MCF 10A (cell line): ENCODE measurements around the gene YLPM1. TPM values are rescaled to one million over a fixed set of nuclear protein-coding genes. Genes with fewer than 3 reads are reported as not detected.

Experiments
- BruUV-seq: library from RNA; stranded (reverse); fragments of 400-500 nt; replicated peaks from 2 replicates; lab custom pipeline; 2021; lab: Mats Ljungman, UMichigan
- CTCF ChIA-PET: fragments of 300-600 bp; sonication (Branson Sonifier 250); formaldehyde crosslinking; extraction: SDS; loops from one replicate; lab custom pipeline; 2021; ENCODE audit warnings: antibody characterized with exemption, inconsistent platforms; lab: Yijun Ruan, JAX
- POLR2A ChIA-PET: fragments of 300-600, 350-650 bp; sonication (Branson Sonifier 250); formaldehyde crosslinking; extraction: SDS; loops from one replicate; lab custom pipeline; 2020; ENCODE audit warnings: antibody characterized with exemption, inconsistent platforms; lab: Yijun Ruan, JAX
- DNase-seq: peaks from one replicate; pipeline ENCODE4 v3.0.0-alpha.2; 2018; ENCODE audit not compliant: unreplicated experiment
- H3K27ac Mint-ChIP-seq: one replicate; pipeline ENCODE4 v1.8.0; 2022; ENCODE audit warnings: mild to moderate bottlenecking, low read depth, mixed read lengths; ENCODE audit not compliant: unreplicated experiment
- H3K27me3 Mint-ChIP-seq: one replicate; pipeline ENCODE4 v1.8.0; 2022; ENCODE audit warnings: mixed read lengths; ENCODE audit not compliant: insufficient read depth, unreplicated experiment
- H3K36me3 Mint-ChIP-seq: one replicate; pipeline ENCODE4 v1.8.0; 2022; ENCODE audit warnings: mild to moderate bottlenecking, moderate library complexity, mixed read lengths; ENCODE audit not compliant: insufficient read depth, unreplicated experiment
- H3K4me1 Mint-ChIP-seq: one replicate; pipeline ENCODE4 v1.8.0; 2022; ENCODE audit warnings: mixed read lengths; ENCODE audit not compliant: insufficient read depth, unreplicated experiment
- H3K4me3 Mint-ChIP-seq: one replicate; pipeline ENCODE4 v1.8.0; 2022; ENCODE audit warnings: mild to moderate bottlenecking, moderate library complexity, mixed read lengths; ENCODE audit not compliant: unreplicated experiment
- H3K9me3 Mint-ChIP-seq: one replicate; pipeline ENCODE4 v1.8.0; 2022; ENCODE audit warnings: mixed read lengths; ENCODE audit not compliant: unreplicated experiment
- intact Hi-C: fragments of 100-400 bp; cut with micrococcal nuclease; formaldehyde crosslinking; loops from 2 replicates; pipeline ENCODE4 v1.14.1; 2022
- total RNA-seq: library from RNA; stranded (reverse); gene quantifications from 2 replicates; pipeline ENCODE4 v1.2.3, GENCODE V29; 2022
- TF ChIP-seq, protein P1 (sequence below): fragments of 200-600 bp; IDR thresholded peaks from one replicate; pipeline ENCODE4 v1.8.0; 2022; ENCODE audit warnings: antibody characterized with exemption, mild to moderate bottlenecking; ENCODE audit not compliant: unreplicated experiment

The YLPM1 gene
- total RNA-seq, 1 experiment from 2014 or later = 40.5 TPM

DNA sequence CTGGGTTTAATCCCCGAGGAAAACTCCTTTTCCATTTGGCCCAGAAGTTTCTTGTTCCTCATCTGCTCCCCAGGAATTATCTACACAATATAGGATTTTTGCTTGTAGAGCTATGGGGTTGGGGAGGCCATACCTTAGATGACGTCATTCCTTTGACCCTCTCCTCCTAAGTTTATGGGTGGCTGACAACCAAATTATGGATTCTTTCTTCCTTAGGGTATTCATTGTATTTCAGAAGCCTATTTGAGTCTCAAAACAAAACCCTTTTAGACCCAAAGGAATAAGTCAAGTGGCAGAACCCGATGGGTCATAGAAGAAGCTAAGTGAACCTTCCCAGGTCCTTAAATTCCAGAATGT, 98.6 kb downstream of the YLPM1 start:
- ChIA-PET POLR2A (interaction anchor here (1.7 to 4.2 kb wide), 4 partner anchors 10 to 44 kb away, joined by 5 to 26 read pairs (median 8); no protein-coding TSS in a partner anchor), CTCF (interaction anchor here (0.7 to 9.2 kb wide), 30 partner anchors 10 to 489 kb away, joined by 3 to 204 read pairs (median 4); partner anchors contain the start of genes ACYP1, DLST, PROX2 and RPS6KL1)
- no peak for DNase-seq
- Mint-ChIP-seq H3K4me3 (no peak overlapping the region), H3K27me3 (peaks cover 11% of the 10 kb centered on the region), H3K36me3 (peaks cover 2% of the 10 kb centered on the region), H3K9me3 (no peaks in the 10 kb centered on the region), H3K4me1 (no peaks in the 10 kb centered on the region), H3K27ac (no peak overlapping the region)
- intact Hi-C loops = loop anchor here (1.0 to 5.0 kb wide), 3 partner anchors 44 to 441 kb away; no protein-coding TSS in a partner anchor
- no TSS peak for BruUV-seq
- TF ChIP-seq, protein P1, sequence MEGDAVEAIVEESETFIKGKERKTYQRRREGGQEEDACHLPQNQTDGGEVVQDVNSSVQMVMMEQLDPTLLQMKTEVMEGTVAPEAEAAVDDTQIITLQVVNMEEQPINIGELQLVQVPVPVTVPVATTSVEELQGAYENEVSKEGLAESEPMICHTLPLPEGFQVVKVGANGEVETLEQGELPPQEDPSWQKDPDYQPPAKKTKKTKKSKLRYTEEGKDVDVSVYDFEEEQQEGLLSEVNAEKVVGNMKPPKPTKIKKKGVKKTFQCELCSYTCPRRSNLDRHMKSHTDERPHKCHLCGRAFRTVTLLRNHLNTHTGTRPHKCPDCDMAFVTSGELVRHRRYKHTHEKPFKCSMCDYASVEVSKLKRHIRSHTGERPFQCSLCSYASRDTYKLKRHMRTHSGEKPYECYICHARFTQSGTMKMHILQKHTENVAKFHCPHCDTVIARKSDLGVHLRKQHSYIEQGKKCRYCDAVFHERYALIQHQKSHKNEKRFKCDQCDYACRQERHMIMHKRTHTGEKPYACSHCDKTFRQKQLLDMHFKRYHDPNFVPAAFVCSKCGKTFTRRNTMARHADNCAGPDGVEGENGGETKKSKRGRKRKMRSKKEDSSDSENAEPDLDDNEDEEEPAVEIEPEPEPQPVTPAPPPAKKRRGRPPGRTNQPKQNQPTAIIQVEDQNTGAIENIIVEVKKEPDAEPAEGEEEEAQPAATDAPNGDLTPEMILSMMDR = no peak

DNA sequence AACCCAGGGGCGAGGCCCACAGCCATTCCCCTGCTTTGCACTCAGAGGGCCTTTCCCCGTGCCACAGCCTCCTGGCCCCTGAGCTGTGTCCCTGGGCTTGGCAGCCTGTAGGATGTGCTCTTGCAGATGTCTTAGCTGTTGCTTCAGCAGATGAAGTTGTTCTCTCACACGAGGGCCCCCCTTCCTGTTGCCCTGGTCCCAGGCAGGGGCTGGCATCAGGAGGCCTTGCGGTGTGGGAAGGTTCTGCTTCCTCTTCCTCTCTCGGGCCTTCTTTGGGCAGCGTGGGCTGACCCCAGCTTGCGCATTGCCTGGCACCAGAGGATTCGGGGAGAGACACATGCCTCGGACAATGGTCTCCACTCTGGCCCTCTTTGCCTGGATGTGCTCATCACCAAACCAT, 100.2 kb downstream of the YLPM1 start:
- ChIA-PET CTCF (interaction anchor here (0.6 to 9.2 kb wide), 10 partner anchors 14 to 226 kb away, joined by 3 to 204 read pairs (median 18); partner anchors contain the start of genes DLST and PROX2), POLR2A (interaction anchor here (0.9 to 4.2 kb wide), 5 partner anchors 8 to 42 kb away, joined by 5 to 26 read pairs (median 5); partner anchors contain the start of gene PROX2)

DNA sequence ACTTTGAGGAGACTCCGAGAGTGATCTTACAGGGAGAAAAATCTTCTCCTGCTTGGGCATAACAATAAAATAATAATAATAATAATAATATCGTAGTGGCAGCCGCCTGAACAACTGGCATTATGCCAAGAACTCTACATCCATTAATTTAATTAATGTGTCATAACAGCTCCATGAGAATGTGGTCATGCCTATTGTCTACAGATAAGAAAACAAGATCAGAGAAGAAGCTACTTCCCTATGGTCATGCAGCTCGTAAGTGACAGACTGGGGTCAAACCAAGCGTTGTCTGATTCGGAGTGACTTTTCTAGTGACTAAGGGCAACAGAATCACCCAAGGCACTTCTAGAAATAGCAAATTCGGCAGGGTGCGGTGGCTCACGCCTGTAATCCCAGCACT, 101.1 kb downstream of the YLPM1 start:
- intact Hi-C loops = loop anchor here (5.0 kb wide), 1 partner anchor 438 kb away; no protein-coding TSS in a partner anchor
- Mint-ChIP-seq H3K4me3 (no peak overlapping the region), H3K27me3 (peaks cover 23% of the 10 kb centered on the region), H3K9me3 (no peaks in the 10 kb centered on the region), H3K36me3 (no peaks in the 10 kb centered on the region), H3K4me1 (no peaks in the 10 kb centered on the region), H3K27ac (no peak overlapping the region)
- ChIA-PET POLR2A (interaction anchor here (0.8 to 1.7 kb wide), 2 partner anchors 9 to 378 kb away, joined by 3 to 4 read pairs; no protein-coding TSS in a partner anchor), CTCF (interaction anchor here (0.6 to 9.2 kb wide), 8 partner anchors 9 to 224 kb away, joined by 3 to 204 read pairs (median 4); partner anchors contain the start of genes DLST, PGF and PROX2)
- no peak for DNase-seq
- TF ChIP-seq, protein P1 = no peak
- no TSS peak for BruUV-seq

More for the DNA sequence above, 100.2 kb downstream of the YLPM1 start:
- Mint-ChIP-seq H3K36me3 (no peaks in the 10 kb centered on the region), H3K4me1 (no peaks in the 10 kb centered on the region), H3K27ac (no peak overlapping the region), H3K9me3 (no peaks in the 10 kb centered on the region), H3K4me3 (no peak overlapping the region), H3K27me3 (peaks cover 23% of the 10 kb centered on the region)
- DNase-seq = no peak
- intact Hi-C loops = loop anchor here (5.0 kb wide), 1 partner anchor 439 kb away; no protein-coding TSS in a partner anchor
- TF ChIP-seq, protein P1 = no peak
- BruUV-seq = no TSS peak

DNA sequence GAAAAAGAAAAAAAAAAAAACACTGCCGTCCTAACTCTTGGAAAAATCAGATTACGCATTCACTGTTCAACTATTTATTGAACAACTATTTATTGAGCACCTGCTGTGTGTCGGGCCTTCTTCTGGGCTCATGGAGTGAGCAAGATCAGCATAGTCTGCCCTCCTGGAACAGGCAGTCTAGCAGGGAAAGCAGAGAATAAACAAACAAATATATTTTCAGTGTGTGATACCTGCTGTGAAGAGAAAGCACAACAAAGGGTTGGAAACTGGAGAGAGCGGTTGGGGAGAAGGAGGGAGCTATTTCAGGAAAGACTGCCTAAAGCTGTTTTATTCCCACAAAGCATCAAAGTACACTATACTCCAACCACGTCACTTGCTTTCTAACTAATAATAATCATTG, 102.0 kb downstream of the YLPM1 start:
- peaks cover 23% of the 10 kb centered on the region for H3K27me3 Mint-ChIP-seq
- H3K36me3 Mint-ChIP-seq = no peaks in the 10 kb centered on the region
- BruUV-seq = no TSS peak
- DNase-seq = no peak
- H3K4me3 Mint-ChIP-seq = no peak overlapping the region
- ChIA-PET POLR2A (interaction anchor here (1.7 kb wide), 1 partner anchor 10 kb away, joined by 4 read pairs; no protein-coding TSS in a partner anchor), CTCF (interaction anchor here (0.7 to 9.2 kb wide), 3 partner anchors 12 to 42 kb away, joined by 3 to 204 read pairs (median 182); partner anchors contain the start of genes DLST and PROX2)
- intact Hi-C loops = no loop called here
- no peaks in the 10 kb centered on the region for H3K9me3 Mint-ChIP-seq
- TF ChIP-seq, protein P1 = no peak
- no peaks in the 10 kb centered on the region for H3K4me1 Mint-ChIP-seq
- no peak overlapping the region for H3K27ac Mint-ChIP-seq
